HCT116 (cell line): Measurements from ENCODE around the gene INTS6. TPM values are rescaled to one million over a fixed set of nuclear protein-coding genes. Genes with fewer than 3 reads are reported as not detected.

Experiments
- ATAC-seq: fragments of 200-7000 bp; cut with Tn5 transposase; 2 replicates; pipeline ENCODE4 v1.9.1; 2020; ENCODE audit warnings: mild to moderate bottlenecking, moderate library complexity
- BruUV-seq: library from RNA; stranded (reverse); fragments of 400-500 nt; replicated peaks from 2 replicates; lab custom pipeline; 2021; lab: Mats Ljungman, UMichigan
- CTCF ChIA-PET: fragments of 300-600 bp; sonication (Branson Sonifier 250); formaldehyde crosslinking; loops from one replicate; lab custom pipeline; 2021; ENCODE audit warnings: antibody characterized with exemption; lab: Charles Lee
- POLR2A ChIA-PET: fragments of 300-600, 350-600 bp; sonication (Branson Sonifier 250); formaldehyde crosslinking; loops from one replicate; lab custom pipeline; 2021; ENCODE audit warnings: antibody characterized with exemption; lab: Charles Lee
- RAD21 ChIA-PET, 2 experiments: fragments of 300-600 bp; sonication (Branson Sonifier 250); formaldehyde crosslinking; loops; one replicate each; lab custom pipeline; 2023; ENCODE audit warnings: low total read pairs in 2 of 2; ENCODE audit not compliant: uncharacterized antibody in 2 of 2, unreplicated experiment in 2 of 2, low non-redundant PET in 1 of 2; lab: Charles Lee
- DNase-seq: peaks from one replicate; pipeline ENCODE4 v3.0.0-alpha.2; 2010; ENCODE audit warnings: low read depth, low spot score
- H2AFZ ChIP-seq: fragments of 200-600 bp; shearing (Covaris generic), sonication (generic); 2 replicates; pipeline ENCODE4 v1.6.1; 2017; ENCODE audit warnings: low read depth, mixed run types, mixed read lengths, antibody characterized with exemption, low read length; ENCODE audit not compliant: poor library complexity, severe bottlenecking
- H3K27ac ChIP-seq: 2 replicates; pipeline ENCODE4 v1.5.1; 2012; ENCODE audit warnings: low read depth, low read length
- H3K27me3 ChIP-seq: fragments of 200-600 bp; sonication (generic); 2 replicates; pipeline ENCODE4 v1.6.1; 2016; ENCODE audit warnings: mixed run types, low read length, mixed read lengths; ENCODE audit not compliant: insufficient read depth
- H3K36me3 ChIP-seq, 2 experiments: fragments of 200-500 bp in 1 of 2; fragments of 200-600 bp in 1 of 2; sonication (Bioruptor generic) in 1 of 2; sonication (generic) in 1 of 2; 2 replicates each; pipeline versions ENCODE4 v1.5.1 to v1.6.1; 2014 to 2016; ENCODE audit warnings: low read length in 2 of 2, inconsistent platforms in 1 of 2, mixed read lengths in 1 of 2, mixed run types in 1 of 2; ENCODE audit not compliant: insufficient read depth in 2 of 2, control insufficient read depth in 1 of 2
- H3K4me1 ChIP-seq, 2 experiments: fragments of 200-600 bp in 1 of 2; sonication (generic) in 1 of 2; 2 replicates each; pipeline versions ENCODE4 v1.5.1 to v1.6.1; 2012 to 2017; ENCODE audit warnings: low read length in 2 of 2, inconsistent platforms in 1 of 2, mild to moderate bottlenecking in 1 of 2, mixed read lengths in 1 of 2, mixed run types in 1 of 2, moderate library complexity in 1 of 2; ENCODE audit not compliant: insufficient read depth in 2 of 2, control insufficient read depth in 1 of 2
- H3K4me2 ChIP-seq: fragments of 200-600 bp; sonication (generic); 2 replicates; pipeline ENCODE4 v1.6.1; 2017; ENCODE audit warnings: mixed run types, low read length, mixed read lengths
- H3K4me3 ChIP-seq, 2 experiments: fragments of 200-600 bp in 1 of 2; sonication (generic) in 1 of 2; replicated peaks in 1 of 2; 2 replicates each; pipeline ENCODE4 v1.5.1; 2011 to 2016; ENCODE audit warnings: low read length in 2 of 2, control low read depth in 1 of 2, low read depth in 1 of 2, mild to moderate bottlenecking in 1 of 2, mixed read lengths in 1 of 2, mixed run types in 1 of 2
- H3K79me2 ChIP-seq: fragments of 200-600 bp; sonication (generic); 2 replicates; pipeline ENCODE4 v1.6.1; 2017; ENCODE audit warnings: mild to moderate bottlenecking, mixed run types, low read length, moderate library complexity, mixed read lengths; ENCODE audit not compliant: insufficient read depth
- H3K9ac ChIP-seq: fragments of 200-600 bp; sonication (generic); 2 replicates; pipeline ENCODE4 v1.6.1; 2016; ENCODE audit warnings: low read length, mixed read lengths
- H3K9me2 ChIP-seq: fragments of 200-600 bp; sonication (generic), shearing (Covaris generic); 2 replicates; pipeline ENCODE4 v1.6.1; 2017; ENCODE audit warnings: mixed run types, mild to moderate bottlenecking, moderate library complexity; ENCODE audit not compliant: insufficient read depth
- H3K9me3 ChIP-seq, 2 experiments: fragments of 200-500 bp in 1 of 2; fragments of 200-600 bp in 1 of 2; sonication (Bioruptor generic) in 1 of 2; sonication (generic) in 1 of 2; 2 replicates each; pipeline ENCODE4 v1.6.1; 2014 to 2017; ENCODE audit warnings: low read length in 2 of 2, mixed read lengths in 2 of 2, inconsistent platforms in 1 of 2, low read depth in 1 of 2, mild to moderate bottlenecking in 1 of 2, mixed run types in 1 of 2, moderate library complexity in 1 of 2; ENCODE audit not compliant: control insufficient read depth in 1 of 2, insufficient read depth in 1 of 2
- H4K20me1 ChIP-seq: fragments of 200-600 bp; sonication (generic), shearing (Covaris generic); 2 replicates; pipeline ENCODE4 v1.6.1; 2017; ENCODE audit warnings: mixed run types, mild to moderate bottlenecking, moderate library complexity; ENCODE audit not compliant: insufficient read depth
- CBX3 ChIP-seq: IDR thresholded peaks from 2 replicates; pipeline ENCODE4 v1.6.1; 2012; ENCODE audit warnings: low read depth
- CEBPB ChIP-seq: IDR thresholded peaks from 2 replicates; pipeline ENCODE4 v1.6.1; 2012; ENCODE audit warnings: low read depth
- CTCF ChIP-seq, 3 experiments: fragments of 200-600 bp in 1 of 3; sonication (generic) in 1 of 3; IDR thresholded peaks in 2 of 3; conservative IDR thresholded peaks in 1 of 3; 2 replicates each; pipeline ENCODE4 v1.5.1; 2012 to 2017; ENCODE audit warnings: low read depth in 2 of 3, low read length in 2 of 3, antibody characterized with exemption in 1 of 3, borderline replicate concordance in 1 of 3, control low read depth in 1 of 3, mild to moderate bottlenecking in 1 of 3, mixed read lengths in 1 of 3, mixed run types in 1 of 3, moderate library complexity in 1 of 3; ENCODE audit not compliant: insufficient read depth in 1 of 3
- EGR1 ChIP-seq: IDR thresholded peaks from 2 replicates; pipeline ENCODE4 v1.6.1; 2012; ENCODE audit warnings: low read depth
- ELF1 ChIP-seq: IDR thresholded peaks from 2 replicates; pipeline ENCODE4 v1.6.1; 2012; ENCODE audit warnings: low read depth, borderline replicate concordance
- MAX ChIP-seq: IDR thresholded peaks from 2 replicates; pipeline ENCODE4 v1.6.1; 2012
- POLR2A ChIP-seq: IDR thresholded peaks from 2 replicates; pipeline ENCODE4 v1.7.0; 2011; ENCODE audit warnings: borderline replicate concordance; ENCODE audit not compliant: insufficient read depth, insufficient read length; ENCODE audit errors: extremely low read depth
- YY1 ChIP-seq: IDR thresholded peaks from 2 replicates; pipeline ENCODE4 v1.6.1; 2011; ENCODE audit warnings: low read length, low read depth, moderate library complexity, mild to moderate bottlenecking; ENCODE audit not compliant: insufficient replicate concordance; ENCODE audit errors: extremely low read depth
- ZNF274 ChIP-seq: fragments of 200-500 bp; sonication (Bioruptor generic); IDR thresholded peaks from 2 replicates; pipeline ENCODE4 v1.6.1; 2014; ENCODE audit warnings: mild to moderate bottlenecking, low read depth, low read length, inconsistent platforms
- intact Hi-C: fragments of 100-400 bp; cut with micrococcal nuclease; formaldehyde crosslinking; loops from 2 replicates; pipeline ENCODE4 v1.10.0; 2022
- total RNA-seq: library from RNA; stranded (reverse); gene quantifications from one replicate; pipeline ENCODE4 v1.2.1, GENCODE V29; 2021; ENCODE audit not compliant: unreplicated experiment
- TF ChIP-seq, protein P1 (sequence below): IDR thresholded peaks from 2 replicates; pipeline ENCODE4 v1.6.1; 2011; ENCODE audit warnings: mild to moderate bottlenecking, low read length, moderate library complexity; ENCODE audit not compliant: insufficient replicate concordance; ENCODE audit errors: extremely low read depth
- TF ChIP-seq, protein P2 (sequence below): IDR thresholded peaks from 2 replicates; pipeline ENCODE4 v1.6.1; 2012

Gene INTS6
- total RNA-seq, 1 experiment from 2014 or later: 44.7 TPM

- no peak for ATAC-seq
- RAD21 ChIA-PET: no interaction called here
Observed at GRCh38 chr13:51336746-51337145, 116.1 kb downstream of the INTS6 start.

DNA sequence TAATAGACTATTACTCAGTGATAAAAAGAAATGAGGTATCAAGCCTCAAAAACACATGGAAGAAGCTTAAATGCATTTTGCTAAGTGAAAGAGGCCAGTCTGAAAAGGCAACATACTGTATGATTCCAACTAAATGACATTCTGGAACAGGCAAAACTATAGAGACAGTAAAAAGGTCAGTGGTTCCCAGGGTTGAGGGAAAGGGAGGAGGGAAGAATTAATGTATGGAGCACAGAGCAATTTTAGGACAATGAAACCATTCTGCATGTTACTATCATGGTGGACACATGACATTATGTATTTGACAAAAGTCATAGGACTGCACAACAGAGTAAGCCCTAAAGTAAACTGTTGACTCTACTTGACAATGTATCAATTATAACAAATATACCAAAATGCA, 119.0 kb downstream of the INTS6 start:
- Histone ChIP-seq H3K36me3 (no peaks in the 10 kb centered on the region), H3K79me2 (no peaks in the 10 kb centered on the region)
- no TSS peak for BruUV-seq
- TF ChIP-seq MAX (no peak), EGR1 (no peak), ELF1 (no peak), CEBPB (no peak), CTCF (IDR thresholded peaks at IDR 0.05 in 2 of 3, conservative IDR thresholded peaks at IDR 0.05 in 1 of 3; ENCODE audit: borderline replicate concordance in 1 of 3, insufficient read depth in 1 of 3, low read depth in 2 of 3, low read length in 2 of 3) (no peak), ZNF274 (no peak), CBX3 (no peak), POLR2A (no peak), YY1 (no peak)
- TF ChIP-seq, protein P1, sequence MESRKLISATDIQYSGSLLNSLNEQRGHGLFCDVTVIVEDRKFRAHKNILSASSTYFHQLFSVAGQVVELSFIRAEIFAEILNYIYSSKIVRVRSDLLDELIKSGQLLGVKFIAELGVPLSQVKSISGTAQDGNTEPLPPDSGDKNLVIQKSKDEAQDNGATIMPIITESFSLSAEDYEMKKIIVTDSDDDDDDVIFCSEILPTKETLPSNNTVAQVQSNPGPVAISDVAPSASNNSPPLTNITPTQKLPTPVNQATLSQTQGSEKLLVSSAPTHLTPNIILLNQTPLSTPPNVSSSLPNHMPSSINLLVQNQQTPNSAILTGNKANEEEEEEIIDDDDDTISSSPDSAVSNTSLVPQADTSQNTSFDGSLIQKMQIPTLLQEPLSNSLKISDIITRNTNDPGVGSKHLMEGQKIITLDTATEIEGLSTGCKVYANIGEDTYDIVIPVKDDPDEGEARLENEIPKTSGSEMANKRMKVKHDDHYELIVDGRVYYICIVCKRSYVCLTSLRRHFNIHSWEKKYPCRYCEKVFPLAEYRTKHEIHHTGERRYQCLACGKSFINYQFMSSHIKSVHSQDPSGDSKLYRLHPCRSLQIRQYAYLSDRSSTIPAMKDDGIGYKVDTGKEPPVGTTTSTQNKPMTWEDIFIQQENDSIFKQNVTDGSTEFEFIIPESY: no peak
- TF ChIP-seq, all 23 proteins: peak for 0
- POLR2A ChIA-PET: no interaction called here
- CTCF ChIA-PET: no interaction called here
- Histone ChIP-seq H3K9me2 (no peaks in the 10 kb centered on the region), H2AFZ (no peak overlapping the region), H3K27me3 (no peaks in the 10 kb centered on the region), H3K4me3 (no peak overlapping the region), H3K4me2 (no peak overlapping the region), H3K27ac (no peak overlapping the region), H4K20me1 (no peaks in the 10 kb centered on the region), H3K4me1 (no peaks in the 10 kb centered on the region), H3K9me3 (no peaks in the 10 kb centered on the region), H3K9ac (no peak overlapping the region)
- ATAC-seq (no peak), DNase-seq (no peak)
- intact Hi-C loops: no loop called here
- RAD21 ChIA-PET: no interaction called here

More at GRCh38 chr13:51336746-51337145, 116.1 kb downstream of the INTS6 start:
- Histone ChIP-seq H3K9me2 (no peaks in the 10 kb centered on the region), H3K9me3 (no peaks in the 10 kb centered on the region), H3K4me1 (no peaks in the 10 kb centered on the region), H3K36me3 (no peaks in the 10 kb centered on the region), H4K20me1 (no peaks in the 10 kb centered on the region), H3K4me2 (no peak overlapping the region), H3K27ac (no peak overlapping the region), H2AFZ (no peak overlapping the region), H3K27me3 (no peaks in the 10 kb centered on the region), H3K9ac (no peak overlapping the region), H3K79me2 (no peaks in the 10 kb centered on the region), H3K4me3 (no peak overlapping the region)
- TF ChIP-seq, protein P2, sequence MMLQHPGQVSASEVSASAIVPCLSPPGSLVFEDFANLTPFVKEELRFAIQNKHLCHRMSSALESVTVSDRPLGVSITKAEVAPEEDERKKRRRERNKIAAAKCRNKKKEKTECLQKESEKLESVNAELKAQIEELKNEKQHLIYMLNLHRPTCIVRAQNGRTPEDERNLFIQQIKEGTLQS: no peak
- ChIA-PET CTCF (no interaction called here), POLR2A (no interaction called here)
- DNase-seq: no peak
- intact Hi-C loops: no loop called here
- no TSS peak for BruUV-seq
